HG03457 (cell line): ENCODE data around the gene PIP4K2C.
"Not testable (repeated sequence)": the region's sequence is repeated elsewhere in the genome, so short reads cannot be mapped to it uniquely, and the experiment has no call there.

Experiments used
- ATAC-seq: cut with Tn5 transposase; IDR thresholded peaks from one replicate; pipeline ENCODE4 v1.9.1; 2021; ENCODE audit warnings: moderate number of reproducible peaks; ENCODE audit not compliant: unreplicated experiment

PIP4K2C gene

DNA sequence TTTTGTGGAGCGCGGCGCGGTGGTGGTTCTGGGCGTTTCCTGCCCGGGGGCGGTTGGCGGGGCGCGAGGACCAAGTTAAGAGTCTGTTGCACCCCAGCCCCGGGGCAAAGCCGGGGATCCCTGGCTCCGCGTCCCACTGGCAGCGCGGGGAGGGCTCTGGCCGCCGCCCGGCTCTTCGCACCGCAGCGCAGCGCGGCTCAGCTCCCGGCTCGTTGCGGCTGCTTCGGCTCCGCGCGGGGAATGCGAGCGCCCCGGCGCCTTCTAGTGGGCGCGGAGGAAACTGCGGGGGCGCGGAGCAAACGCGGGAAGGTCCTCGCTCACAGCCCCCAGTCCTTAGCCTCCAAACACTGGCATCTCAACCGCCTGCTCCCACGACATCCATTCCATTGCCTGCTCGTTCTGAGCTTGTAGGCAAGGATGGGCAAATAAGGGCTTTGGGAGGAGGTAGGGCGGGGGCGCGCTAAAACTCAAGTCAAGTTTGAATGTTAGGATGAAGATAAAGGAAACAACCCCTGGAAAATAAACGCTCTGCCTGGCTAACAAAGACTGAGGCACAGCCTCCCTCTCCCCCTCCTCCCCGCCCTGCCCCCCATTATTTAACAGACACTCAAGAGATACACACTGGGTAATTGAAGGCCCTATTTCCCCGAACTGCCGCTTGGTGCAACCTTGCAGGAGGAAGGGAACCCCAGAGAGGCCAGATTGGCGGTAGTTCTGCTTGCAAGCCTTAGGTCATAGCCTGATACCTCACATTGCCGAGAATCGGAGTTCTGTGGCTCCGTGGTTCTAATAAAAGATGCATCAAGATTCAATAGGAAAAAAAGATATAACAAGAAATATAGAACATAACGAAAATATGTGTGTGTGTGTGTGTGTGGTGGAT, 42.2 kb downstream of the PIP4K2C start, which contains the start of gene B4GALNT1:
Gene B4GALNT1 (minus strand): TSS at position 244 of the 883 bp plus-strand sequence. CDS start 1,069 bp downstream, outside the sequence.
- ATAC-seq, result no peak

DNA sequence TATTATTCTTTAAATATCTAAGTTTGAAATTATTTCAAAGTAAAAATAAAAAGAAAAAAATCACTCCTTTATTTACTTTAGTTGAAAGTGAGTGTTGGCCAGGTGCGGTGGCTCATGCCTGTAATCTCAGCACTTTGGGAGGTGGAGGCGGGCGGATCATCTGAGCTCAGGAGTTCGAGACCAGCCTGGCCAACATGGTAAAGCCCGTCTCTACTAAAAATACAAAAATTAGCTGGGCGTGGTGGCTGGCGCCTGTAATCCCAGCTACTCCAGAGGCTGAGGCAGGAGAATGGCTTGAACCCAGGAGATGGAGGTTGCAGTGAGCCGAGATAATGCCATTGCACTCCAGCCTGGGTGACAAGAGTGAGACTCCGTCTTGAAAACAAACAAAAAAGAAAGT, 45.7 kb downstream of the PIP4K2C start:
- not testable (repeated sequence) for ATAC-seq

DNA sequence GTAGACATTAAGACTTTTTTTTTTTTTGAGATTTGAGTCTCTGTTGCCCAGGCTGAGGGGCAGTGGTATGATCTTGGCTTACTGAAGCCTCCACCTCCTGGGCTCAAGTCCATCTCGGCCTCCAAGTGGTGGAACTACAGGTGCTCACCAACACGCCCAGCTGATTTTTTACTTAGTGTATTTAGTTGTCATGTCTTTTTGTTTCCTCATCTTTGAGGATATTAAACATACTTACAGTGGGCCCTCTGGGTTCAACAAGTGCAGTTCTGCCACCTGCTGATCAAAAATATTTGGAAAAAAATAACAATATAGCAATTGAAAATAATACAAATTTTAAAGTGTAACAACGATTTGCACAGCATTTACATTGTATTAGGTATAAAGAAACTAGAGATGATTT, 46.4 kb downstream of the PIP4K2C start:
- ATAC-seq, result no peak

DNA sequence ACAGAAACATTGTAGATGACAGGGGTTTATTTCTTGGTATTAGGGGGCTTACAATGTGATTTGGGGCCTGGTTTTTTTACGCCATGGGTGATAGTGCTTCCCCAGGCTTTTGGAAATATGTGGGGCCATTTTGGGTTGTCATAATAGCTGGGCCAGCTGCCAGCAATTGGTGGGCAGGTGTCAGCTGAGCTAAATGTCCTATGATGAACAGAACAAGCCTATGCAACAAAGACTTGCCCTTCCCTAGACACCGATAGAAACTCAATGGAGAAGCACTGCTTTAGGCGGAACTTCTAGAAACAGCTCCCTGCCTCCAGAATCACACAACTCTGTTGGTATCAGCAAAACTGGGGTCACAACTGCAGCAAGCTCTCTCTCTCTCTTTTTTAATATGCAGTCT, 47.1 kb downstream of the PIP4K2C start:
- ATAC-seq, result no peak

DNA sequence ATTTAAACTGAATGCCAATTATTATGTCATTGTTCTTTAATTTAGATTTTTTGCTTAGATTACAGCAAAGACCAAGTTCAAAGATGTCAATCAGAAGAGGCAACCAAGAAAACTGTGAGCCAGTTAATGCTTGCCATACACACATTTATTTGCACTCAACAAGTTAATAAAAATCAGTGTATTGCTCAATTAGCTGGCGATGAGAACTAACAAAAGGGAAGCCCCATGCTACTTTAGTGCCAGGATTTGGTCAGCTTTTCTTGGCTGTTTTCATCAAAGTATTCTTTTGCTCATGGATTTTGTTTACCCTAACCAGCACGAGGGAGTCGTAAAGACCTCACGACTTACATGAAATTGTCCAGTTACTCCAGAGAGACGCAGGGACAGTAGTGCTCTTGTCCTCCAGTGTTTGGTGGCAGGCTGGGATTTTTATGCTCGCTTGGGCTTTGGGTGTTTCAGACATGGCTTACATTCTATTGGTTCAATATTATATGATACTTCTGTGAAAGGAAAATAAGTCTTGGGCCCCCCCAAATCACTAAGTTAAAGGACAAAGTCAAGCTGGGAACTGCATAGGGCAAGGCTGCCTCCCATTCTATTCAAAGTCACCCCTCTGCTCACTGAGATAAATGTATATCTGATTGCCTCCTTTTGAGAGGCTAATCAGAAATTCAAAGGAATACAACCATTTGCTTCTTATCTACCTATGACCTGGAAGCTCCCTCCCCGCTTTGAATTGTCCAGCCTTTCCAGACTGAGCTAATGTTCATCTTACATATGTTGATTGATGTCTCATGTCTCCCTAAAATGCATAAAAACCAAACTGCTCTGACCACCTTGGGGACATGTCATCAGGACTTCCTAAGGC, 49.4 kb downstream of the PIP4K2C start:
- no peak for ATAC-seq

DNA sequence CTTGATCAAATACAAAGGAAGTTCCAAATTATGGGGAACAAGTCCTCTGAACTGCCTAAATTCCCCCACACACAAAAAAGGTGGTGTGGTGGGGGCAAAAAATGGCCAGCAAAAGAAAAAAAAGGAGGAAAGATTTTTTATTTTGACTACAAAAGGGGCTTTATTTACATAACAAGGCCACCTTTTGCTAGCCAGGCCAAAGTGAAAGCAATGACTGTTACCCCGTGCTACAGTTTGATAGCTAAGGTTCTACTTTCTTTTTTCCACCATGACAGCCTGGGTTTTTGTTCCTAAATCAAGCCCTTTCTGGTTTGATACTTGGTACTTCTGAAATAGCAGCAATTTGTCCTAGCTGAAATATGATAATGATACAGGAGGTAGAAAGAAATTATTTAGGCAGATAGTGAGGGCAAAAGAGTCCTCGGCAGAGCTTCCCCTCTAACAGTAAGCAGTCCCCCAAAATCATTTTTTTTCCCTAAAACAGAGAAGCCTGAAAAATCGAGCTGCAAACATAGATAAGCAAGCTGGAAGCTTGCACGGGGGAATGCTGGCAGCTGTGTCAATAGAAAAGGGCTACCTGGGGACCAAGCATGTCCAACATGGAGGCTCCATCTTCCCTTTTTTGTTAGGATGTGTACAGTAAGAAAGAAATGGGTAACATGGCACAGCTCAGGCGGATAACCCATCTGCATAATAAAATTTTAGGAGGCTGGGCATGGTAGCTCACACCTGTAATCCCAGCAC, 50.9 kb downstream of the PIP4K2C start:
- no peak for ATAC-seq

DNA sequence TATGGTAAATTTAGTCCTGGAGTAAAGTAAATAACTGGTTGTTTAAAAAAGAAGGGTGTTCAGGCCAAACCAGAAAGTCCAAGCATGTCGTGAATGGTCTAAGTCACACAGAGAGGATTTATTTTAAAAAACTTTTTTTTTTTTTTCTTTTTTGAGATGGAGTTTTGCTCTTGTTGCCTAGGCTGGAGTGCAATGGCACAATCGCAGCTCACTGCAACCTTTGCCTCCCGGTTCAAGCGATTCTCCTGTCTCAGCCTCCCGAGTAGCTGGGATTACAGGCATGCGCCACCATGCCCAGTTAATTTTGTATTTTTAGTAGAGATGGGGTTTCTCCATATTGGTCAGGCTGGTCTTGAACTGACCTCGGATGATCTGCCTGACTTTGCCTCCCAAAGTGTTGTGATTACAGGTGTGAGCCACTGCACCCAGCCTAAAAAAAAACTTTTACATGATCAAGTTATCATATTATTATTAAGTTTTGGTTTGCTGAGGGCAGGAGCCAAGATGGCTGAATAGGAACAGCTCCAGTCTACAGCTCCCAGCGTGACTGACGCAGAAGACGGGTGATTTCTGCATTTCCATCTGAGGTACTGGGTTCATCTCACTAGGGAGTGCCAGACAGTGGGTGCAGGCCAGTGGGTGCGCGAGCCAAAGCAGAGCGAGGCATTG, 55.1 kb downstream of the PIP4K2C start:
- not testable (repeated sequence) for ATAC-seq

DNA sequence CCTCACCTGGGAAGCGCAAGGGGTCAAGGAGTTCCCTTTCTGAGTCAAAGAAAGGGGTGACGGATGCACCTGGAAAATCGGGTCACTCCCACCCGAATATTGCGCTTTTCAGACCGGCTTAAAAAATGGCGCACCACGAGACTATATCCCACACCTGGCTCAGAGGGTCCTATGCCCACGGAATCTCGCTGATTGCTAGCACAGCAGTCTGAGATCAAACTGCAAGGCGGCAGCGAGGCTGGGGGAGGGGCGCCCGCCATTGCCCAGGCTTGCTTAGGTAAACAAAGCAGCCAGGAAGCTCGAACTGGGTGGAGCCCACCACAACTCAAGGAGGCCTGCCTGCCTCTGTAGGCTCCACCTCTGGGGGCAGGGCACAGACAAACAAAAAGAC, 55.7 kb downstream of the PIP4K2C start:
- not testable (repeated sequence) for ATAC-seq
